Choroid plexus epithelial cell (primary cell): ENCODE measurements around the gene MYOCOS.

ENCODE experiments used
- DNase-seq: peaks from one replicate; pipeline ENCODE4 v3.0.0-alpha.2; 2010; ENCODE audit warnings: low read depth
- H3K4me3 ChIP-seq: 2 replicates; pipeline ENCODE4 v1.5.1; 2011; ENCODE audit warnings: low read depth, mild to moderate bottlenecking, control low read depth, low read length, moderate library complexity
- TF ChIP-seq, protein P1 (sequence below): conservative IDR thresholded peaks from 2 replicates; pipeline ENCODE4 v1.5.1; 2011; ENCODE audit warnings: low read depth, mild to moderate bottlenecking, control low read depth, inconsistent platforms, low read length, moderate library complexity

The MYOCOS gene

DNA sequence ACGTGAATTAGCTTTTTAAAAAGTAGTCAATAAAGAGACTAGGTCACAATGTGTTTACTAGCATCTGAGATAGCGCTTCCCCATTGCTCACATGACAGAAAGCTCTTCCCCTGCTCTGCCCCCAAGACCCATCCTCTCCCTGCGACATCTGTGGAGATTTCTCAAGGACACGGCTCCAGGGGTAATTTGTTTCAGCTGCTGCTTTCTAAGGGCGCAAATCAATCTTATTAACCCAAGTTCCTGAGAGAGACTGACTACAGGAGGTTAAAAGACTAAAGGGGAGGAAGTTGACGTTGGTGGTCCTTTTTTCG is at the start of gene MYOCOS:
TSS of gene MYOCOS (plus strand) at position 92 of the 311 bp plus-strand sequence. CDS start 1,641 bp downstream, outside the sequence.
- TF ChIP-seq, protein P1, sequence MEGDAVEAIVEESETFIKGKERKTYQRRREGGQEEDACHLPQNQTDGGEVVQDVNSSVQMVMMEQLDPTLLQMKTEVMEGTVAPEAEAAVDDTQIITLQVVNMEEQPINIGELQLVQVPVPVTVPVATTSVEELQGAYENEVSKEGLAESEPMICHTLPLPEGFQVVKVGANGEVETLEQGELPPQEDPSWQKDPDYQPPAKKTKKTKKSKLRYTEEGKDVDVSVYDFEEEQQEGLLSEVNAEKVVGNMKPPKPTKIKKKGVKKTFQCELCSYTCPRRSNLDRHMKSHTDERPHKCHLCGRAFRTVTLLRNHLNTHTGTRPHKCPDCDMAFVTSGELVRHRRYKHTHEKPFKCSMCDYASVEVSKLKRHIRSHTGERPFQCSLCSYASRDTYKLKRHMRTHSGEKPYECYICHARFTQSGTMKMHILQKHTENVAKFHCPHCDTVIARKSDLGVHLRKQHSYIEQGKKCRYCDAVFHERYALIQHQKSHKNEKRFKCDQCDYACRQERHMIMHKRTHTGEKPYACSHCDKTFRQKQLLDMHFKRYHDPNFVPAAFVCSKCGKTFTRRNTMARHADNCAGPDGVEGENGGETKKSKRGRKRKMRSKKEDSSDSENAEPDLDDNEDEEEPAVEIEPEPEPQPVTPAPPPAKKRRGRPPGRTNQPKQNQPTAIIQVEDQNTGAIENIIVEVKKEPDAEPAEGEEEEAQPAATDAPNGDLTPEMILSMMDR, result no peak
- DNase-seq, result no peak
- no peak within 1 kb of the TSS for H3K4me3 ChIP-seq

DNA sequence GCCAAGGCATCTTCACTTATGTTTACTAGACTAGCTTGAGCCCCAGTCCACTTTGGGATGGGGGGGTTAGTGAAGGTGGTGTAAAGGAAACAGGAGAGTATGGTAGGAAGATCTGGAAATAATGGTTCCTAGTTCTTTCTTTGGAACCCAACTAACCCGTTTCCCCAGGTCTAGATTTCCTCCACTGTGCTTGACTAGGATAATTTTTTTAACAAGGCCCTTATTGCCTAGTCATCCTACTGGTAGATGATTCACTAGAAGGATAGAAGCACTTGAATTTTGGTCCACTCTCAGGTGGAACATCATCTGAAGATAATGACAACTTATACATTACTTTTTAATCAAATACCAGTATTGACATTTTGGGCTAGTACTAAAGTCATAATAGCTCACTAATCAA is 45.9 kb upstream of the MYOCOS start:
- no peak for DNase-seq
- no peak overlapping the region for H3K4me3 ChIP-seq
- TF ChIP-seq, protein P1, result no peak

DNA sequence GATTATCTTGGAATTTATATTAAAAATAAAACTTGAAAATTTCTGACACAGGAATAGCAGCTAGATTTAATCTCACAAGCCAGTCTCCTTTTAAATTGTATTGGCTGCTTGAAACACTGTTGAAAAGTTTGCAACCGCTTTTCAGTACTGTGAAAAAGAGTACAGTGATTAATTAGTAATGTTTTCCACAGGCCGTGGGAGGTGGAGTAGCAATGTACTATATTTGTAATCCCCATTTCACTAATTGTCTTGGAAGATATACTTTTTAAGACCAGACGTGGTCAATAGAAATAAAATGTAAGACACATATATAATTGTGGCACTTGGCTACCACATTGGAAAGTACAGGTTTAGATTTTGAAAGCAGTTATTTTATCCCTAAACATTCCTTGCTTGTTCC is 40.8 kb upstream of the MYOCOS start:
- TF ChIP-seq, protein P1, result no peak
- no peak for DNase-seq
- H3K4me3 ChIP-seq, result no peak overlapping the region

- H3K4me3 ChIP-seq, result no peak overlapping the region
- DNase-seq, result no peak
- TF ChIP-seq, protein P1, result no peak
Observed at GRCh38 chr1:171581766-171582165, 40.3 kb upstream of the MYOCOS start.

GRCh38 chr1:171582589-171582988 is 39.5 kb upstream of the MYOCOS start:
- TF ChIP-seq, protein P1, result no peak
- H3K4me3 ChIP-seq, result no peak overlapping the region
- no peak for DNase-seq

DNA sequence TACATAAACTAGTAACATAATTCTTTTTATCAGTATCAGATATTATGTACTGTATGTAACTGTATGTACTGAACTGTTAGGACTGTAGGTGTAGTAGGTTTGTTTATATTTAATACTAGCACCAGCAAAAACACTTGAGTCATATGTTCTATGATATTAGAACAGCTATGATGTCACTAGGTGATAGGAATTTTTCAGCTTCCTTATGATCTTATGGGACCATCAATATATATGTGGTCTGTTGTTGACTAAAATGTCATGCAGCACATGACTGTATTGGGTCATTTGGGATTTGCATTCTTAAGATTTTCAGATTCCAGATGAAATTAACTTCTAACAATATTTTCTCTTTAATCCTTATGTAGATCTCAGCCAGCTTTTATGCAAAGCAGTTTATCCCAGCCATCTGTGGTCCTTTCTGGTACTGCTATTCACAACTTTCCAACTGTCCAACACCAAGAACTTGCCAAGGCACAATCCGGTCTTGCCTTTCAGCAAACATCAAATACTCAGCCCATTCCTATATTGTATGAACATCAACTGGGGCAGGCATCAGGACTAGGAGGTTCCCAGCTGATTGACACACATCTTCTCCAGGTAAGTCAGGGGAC is 38.3 kb upstream of the MYOCOS start:
- DNase-seq, result peak; percentile 63
- TF ChIP-seq, protein P1, result no peak
- H3K4me3 ChIP-seq, result no peak overlapping the region

DNA sequence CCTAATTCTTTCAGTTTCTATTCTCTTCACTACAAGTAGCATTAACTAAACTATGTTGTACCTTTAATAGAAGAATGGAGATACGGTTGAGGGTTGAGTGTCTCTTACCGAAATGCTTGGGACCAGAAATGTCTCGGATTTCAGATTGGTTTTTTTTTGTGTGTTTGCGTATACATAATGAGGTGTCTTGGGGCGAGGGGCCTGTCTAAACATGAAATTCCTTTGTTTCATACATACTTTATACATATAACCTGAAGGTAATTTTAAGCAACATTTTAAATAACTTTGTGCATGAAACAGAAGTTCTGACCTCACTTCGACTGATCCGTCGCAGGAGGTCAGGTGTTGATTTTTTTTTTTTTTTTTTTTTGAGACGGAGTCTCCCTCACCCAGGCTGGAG is 36.3 kb upstream of the MYOCOS start:
- H3K4me3 ChIP-seq, result no peak overlapping the region
- no peak for DNase-seq
- TF ChIP-seq, protein P1, result no peak
